ENCODE data around the gene LDLRAD4. TPM values are rescaled to one million over a fixed set of nuclear protein-coding genes. Genes with fewer than 3 reads are reported as not detected.

The LDLRAD4 gene
- polyA plus RNA-seq (ENCODE audit: insufficient read length): 8.0 TPM

- peak; percentile 71 for DNase-seq
These were observed at the start of gene LDLRAD4 for GRCh38 chr18:13218368-13218991. Gene LDLRAD4, plus strand, starts transcription at chr18:13218760.

GRCh38 chr18:13173578-13174145 lies 44.9 kb upstream of the LDLRAD4 start:
- no peak for DNase-seq

DNA sequence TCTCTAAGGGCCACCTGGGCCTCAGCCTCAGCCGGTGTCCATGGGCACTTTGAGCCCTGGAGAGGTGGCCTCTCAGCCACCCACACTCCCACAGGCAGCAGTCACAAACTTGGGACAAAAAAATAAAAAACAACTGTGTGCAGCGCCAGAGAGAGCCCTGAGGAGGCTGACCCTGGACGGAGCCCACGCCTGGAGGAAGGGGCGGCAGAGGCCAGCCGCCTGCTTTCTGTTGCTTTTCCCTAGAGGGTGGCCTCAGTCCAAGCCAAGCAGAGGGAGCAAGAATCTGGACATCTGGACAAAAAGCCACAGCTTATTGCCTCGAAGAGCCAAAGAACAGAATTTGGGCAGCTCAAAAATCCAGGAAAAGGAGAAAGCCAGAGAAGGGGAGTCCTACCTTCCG lies 43.3 kb upstream of the LDLRAD4 start:
- no peak for DNase-seq

GRCh38 chr18:13175754-13176210 lies 42.8 kb upstream of the LDLRAD4 start:
- no peak for DNase-seq

DNA sequence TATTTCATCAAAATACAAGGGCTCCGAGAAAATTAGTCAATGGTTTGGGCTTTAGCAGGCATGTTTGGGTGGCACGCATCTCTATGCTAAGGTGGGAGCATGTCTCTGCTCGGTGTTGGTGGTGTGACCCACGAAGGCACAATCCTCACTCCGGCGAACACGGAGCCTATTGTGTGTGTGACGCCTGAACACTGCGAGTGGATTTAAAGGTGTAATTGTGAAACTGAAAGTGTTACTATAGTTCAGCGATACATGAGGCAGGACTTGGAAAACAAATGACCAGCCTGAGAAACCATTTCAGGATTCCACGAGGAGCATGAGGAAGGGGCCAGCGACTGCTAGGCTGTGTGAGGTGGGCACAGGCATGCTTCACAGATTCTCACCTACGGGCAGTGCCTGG lies 41.7 kb upstream of the LDLRAD4 start:
- DNase-seq: no peak

- DNase-seq: no peak
These were observed 40.4 kb upstream of the LDLRAD4 start for GRCh38 chr18:13178197-13178596.

- DNase-seq: no peak
These were observed 39.6 kb upstream of the LDLRAD4 start for GRCh38 chr18:13178976-13179375.

DNA sequence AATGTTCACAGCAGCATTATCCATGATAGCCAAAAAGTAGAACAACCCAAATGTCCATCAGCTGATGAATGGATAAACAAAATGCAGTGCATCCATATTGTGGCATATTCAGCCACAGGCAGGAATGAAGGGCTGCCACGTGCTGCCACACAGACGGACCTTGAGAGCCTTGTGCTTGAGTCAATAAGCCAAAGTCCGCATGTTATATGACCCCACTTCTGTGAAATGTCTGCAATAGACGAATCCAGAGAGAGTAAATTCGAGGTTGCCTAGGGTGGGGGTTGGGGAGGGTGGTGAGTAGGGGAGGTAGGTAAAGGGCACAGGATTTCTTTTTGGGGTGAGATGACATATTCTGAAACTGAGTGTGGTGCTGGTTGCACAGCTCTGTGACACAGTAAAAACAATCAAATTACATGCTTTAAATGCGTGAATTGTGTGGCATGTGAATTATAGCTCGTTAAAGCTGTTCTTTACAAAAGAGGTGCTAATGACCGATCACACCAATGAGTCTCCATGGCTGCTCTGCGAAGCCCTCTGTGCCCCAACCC lies 38.9 kb upstream of the LDLRAD4 start:
- DNase-seq: no peak

DNA sequence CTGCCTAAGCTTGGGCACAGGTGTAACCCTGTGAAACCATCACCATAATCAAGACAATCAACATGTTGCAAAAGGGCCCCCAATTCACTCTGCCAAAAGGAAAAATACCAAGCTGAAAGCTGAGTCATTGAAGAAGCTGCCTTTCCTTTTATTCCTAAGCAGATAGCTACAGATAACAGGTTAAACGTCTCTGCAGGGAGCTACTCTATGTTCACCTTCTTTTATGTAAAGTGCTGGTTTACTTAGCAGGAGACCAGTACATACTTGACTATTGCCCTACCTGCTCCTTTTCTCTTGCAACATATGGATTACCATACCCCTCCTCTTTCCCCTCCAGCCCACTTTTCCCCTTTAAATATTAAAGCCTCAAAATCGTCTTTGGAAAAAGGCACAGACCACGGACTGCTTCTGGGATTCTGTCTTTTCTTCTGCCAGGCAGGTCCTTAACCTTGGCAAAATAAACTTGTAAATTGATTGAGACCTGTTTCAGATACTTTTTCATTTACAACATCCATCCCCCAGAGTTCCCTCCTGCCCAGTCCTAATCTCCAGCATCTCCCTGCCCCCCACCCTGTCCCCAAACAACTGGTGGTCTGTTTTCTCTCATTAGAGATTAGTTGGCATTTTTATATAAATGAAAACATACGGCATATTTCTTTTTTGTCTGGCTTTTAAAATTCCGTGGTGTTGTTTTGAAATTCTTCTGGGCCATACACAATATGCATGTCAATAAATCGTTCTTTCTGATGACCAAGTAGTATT lies 37.8 kb upstream of the LDLRAD4 start:
- DNase-seq: no peak

- no peak for DNase-seq
These were observed 36.8 kb upstream of the LDLRAD4 start for GRCh38 chr18:13181765-13182164.

GRCh38 chr18:13183359-13183758 lies 35.2 kb upstream of the LDLRAD4 start:
- DNase-seq: no peak

DNA sequence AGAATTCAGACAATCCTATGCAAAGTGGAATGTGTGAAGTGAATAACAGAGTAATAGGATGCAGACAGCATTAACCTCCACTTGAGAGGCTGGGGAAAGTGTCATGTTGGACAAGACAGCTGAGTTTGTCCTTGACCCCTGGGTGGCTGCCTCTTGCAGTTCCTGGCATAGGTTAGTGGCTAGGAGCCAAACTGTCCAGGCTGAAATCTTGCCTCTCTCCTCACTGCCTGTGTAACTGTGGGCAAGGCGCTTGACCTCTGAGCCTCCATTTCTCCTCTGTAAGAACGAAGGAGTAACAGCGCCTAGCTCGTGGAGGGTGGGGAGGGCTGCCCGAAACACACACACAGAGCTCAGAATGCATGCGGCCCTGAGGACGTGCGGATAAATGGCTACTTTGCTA lies 34.8 kb upstream of the LDLRAD4 start:
- DNase-seq: no peak

DNA sequence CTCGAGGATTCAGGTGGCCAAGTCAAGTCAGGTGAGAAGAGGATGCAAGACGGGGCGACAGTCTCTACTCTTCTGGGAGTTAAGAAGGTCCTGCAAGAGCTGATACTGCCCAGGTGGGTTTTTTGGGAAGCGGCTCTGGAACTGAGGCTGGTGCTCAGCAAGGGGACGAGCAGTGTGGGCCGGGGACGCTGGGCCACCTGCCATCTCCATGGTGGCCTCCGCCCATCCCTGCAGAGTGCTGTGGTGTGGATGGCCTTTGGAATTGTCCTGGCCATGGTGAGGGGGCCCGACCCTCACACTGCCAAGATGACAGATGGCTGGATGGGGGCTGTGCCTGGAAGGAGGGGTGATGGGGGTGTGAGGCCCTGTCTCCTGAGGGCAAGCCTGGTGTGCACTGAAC lies 34.2 kb upstream of the LDLRAD4 start:
- no peak for DNase-seq

- DNase-seq: no peak
These were observed 32.8 kb upstream of the LDLRAD4 start for GRCh38 chr18:13185675-13186198.

DNA sequence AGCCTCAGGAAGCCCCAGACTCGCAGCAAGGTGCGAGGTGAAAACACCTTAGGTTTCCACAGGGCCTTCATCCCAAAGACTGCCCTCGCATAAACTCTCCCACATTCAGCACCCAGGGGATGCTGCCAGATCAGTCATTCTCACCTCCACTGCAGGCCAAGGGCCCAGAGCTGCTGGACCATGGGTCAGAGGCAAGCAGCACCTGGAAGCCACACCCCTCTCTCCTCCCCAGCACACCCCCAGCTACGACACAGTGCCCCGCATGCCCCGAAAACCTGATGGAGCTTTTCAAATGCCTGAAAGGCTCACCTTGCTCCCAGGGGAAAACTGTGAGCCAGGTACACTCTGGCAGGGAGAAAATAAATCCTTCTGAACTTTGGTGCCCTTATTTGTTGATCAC lies 31.9 kb upstream of the LDLRAD4 start:
- DNase-seq: no peak

DNA sequence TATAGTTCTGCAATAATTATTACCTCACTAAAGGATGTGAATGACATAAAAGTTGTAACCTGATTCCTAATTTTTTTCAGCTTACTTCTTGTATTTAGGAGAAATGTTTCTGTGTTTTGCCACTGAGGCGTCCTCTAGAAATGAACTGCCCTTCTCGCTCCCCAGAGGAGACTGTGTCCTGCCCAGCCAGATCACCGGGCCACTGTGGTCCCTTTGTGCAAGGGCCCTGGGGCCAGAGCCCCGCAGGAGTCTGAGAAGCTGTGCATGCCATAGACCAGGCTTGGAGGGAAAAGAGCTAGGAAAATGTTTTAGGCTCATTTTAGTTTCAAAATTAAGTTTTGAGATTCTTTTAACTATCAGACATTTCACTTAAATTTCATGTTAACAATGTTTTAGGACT lies 31.1 kb upstream of the LDLRAD4 start:
- DNase-seq: no peak

DNA sequence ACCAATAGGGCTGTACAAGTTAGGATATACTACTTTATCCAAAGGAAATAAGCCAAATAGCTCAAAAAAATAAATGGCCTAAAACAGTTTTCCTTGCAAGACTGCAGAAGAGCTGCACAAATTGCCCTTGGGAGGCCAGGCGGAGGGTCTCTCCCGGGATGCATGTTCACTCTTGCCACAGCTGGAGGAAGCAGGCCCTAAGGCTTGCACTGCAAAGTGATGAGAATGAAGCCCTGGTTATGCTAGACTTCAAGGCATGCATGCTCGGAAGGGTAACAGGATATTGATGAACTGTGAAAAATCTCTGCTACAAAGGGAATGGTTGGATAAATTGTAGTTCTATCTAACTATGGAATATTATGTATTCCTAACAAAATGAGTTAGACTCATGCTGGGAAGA lies 27.5 kb upstream of the LDLRAD4 start:
- DNase-seq: peak; percentile 27

GRCh38 chr18:13191779-13192178 lies 26.8 kb upstream of the LDLRAD4 start:
- no peak for DNase-seq

- DNase-seq: no peak
These were observed 25.6 kb upstream of the LDLRAD4 start for GRCh38 chr18:13192970-13193369.

DNA sequence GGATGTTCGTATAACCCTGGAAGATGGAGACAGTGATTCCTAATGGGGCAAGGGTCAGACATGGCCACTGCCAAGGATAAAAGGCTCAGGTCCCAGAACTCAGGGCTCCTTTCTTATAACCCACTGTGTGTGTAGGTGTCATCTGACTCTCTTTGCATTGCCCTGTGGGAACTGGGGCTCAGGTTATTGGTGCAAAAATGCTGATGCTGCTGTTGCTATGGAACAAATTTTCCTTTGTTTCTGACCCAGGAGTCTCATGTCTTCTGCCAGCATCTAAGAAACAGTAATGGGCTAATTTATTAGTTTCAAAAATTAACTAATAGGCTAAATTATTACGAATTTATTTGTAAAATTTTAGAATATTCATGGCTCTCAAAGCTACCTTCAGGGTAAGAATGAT lies 24.3 kb upstream of the LDLRAD4 start:
- DNase-seq: no peak

DNA sequence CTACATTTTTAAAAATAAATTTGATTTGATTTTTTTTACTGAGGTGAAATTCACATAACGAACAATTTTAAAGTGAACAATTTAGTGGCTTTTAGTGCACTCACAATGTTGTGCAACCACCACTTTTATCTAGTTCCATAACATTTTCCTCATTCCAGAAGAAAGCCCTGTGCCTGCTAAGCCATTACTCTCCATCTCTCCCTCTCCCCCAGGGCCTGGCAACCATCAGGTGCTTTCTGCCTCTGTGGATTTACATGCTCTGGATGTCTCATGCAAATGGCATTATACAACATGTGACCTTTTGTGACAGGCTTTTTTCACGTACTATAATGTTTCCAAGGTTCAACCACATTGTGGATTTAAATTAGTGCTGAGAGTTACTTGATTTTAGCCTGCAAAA lies 19.9 kb upstream of the LDLRAD4 start:
- no peak for DNase-seq

DNA sequence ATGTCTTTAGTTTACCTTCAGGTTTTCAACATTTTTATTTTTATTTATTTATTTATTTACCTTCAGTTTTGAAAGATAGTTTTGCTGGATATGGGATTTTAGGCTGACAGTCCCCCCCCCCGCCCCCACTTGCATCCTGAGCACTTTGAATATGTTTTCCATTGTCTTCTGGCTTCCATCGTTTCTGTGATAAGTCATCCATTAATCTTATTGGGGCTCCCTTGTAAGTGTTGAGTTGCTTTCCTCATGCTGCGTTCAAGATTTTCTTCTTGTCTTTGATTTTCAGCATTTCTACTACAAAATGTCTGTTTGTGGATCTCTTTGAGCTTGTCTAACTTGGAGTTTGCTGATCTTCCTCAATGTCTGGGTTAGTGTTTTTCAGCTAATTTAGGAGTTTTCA lies 19.4 kb upstream of the LDLRAD4 start:
- no peak for DNase-seq

- no peak for DNase-seq
These were observed 17.3 kb upstream of the LDLRAD4 start for GRCh38 chr18:13201292-13201691.
